Hindlimb muscle (tissue), 1 donor: ENCODE measurements around the gene CDC14B. TPM values are rescaled to one million over a fixed set of nuclear protein-coding genes. Genes with fewer than 3 reads are reported as not detected.
"Not testable (repeated sequence)": the region's sequence is repeated elsewhere in the genome, so short reads cannot be mapped to it uniquely, and the experiment has no call there.

Experiments used
- DNase-seq: peaks from one replicate; pipeline ENCODE4 v3.0.0-alpha.2; 2013
- polyA plus RNA-seq: library from polyadenylated mRNA; unstranded; fragments of 120-200 nt; gene quantifications from one replicate; pipeline ENCODE4 v1.2.1, GENCODE V29; 2013; ENCODE audit not compliant: insufficient read length

CDC14B gene
- polyA plus RNA-seq, 1 donor, result 14.3 TPM

- no peak for DNase-seq
These were observed 2.0 kb upstream of the CDC14B start for GRCh38 chr9:96621618-96622017.

GRCh38 chr9:96620832-96621269 lies 1.2 kb upstream of the CDC14B start:
- DNase-seq, result no peak

GRCh38 chr9:96620181-96620514 lies 505 bp upstream of the CDC14B start:
- no peak for DNase-seq

GRCh38 chr9:96619124-96619465 lies 548 bp downstream of the CDC14B start:
- DNase-seq, result no peak

- no peak for DNase-seq
These were observed 1.2 kb downstream of the CDC14B start for GRCh38 chr9:96618209-96619123.

GRCh38 chr9:96617439-96618185 lies 2.0 kb downstream of the CDC14B start:
- no peak for DNase-seq

GRCh38 chr9:96616817-96617438 lies 2.7 kb downstream of the CDC14B start:
- no peak for DNase-seq

- no peak for DNase-seq
These were observed 4.2 kb downstream of the CDC14B start for GRCh38 chr9:96615411-96615810.

- DNase-seq, result not testable (repeated sequence)
These were observed 5.0 kb downstream of the CDC14B start for GRCh38 chr9:96614664-96615063.

- no peak for DNase-seq
These were observed 6.6 kb downstream of the CDC14B start for GRCh38 chr9:96612966-96613589.

GRCh38 chr9:96612105-96612965 lies 7.3 kb downstream of the CDC14B start:
- DNase-seq, result no peak

- no peak for DNase-seq
These were observed 8.3 kb downstream of the CDC14B start for GRCh38 chr9:96611302-96611701.

GRCh38 chr9:96609732-96610131 lies 9.9 kb downstream of the CDC14B start:
- no peak for DNase-seq

- DNase-seq, result no peak
These were observed 11.7 kb downstream of the CDC14B start for GRCh38 chr9:96607971-96608370.

GRCh38 chr9:96605328-96605727 lies 14.3 kb downstream of the CDC14B start:
- no peak for DNase-seq

- DNase-seq, result peak; percentile 61
These were observed 15.7 kb downstream of the CDC14B start for GRCh38 chr9:96604004-96604319.

GRCh38 chr9:96603305-96604003 lies 16.2 kb downstream of the CDC14B start:
- peak; percentile 48 for DNase-seq

- DNase-seq, result no peak
These were observed 20.3 kb downstream of the CDC14B start for GRCh38 chr9:96599298-96599697.

GRCh38 chr9:96596601-96597111 lies 23.0 kb downstream of the CDC14B start:
- DNase-seq, result no peak

GRCh38 chr9:96587338-96588315 lies 32.0 kb downstream of the CDC14B start:
- no peak for DNase-seq
